ENCODE measurements around the gene ABCC5. TPM values are rescaled to one million over a fixed set of nuclear protein-coding genes. Genes with fewer than 3 reads are reported as not detected.
A peak's percentile ranks its signal among the peaks of the same experiment; 100 is the strongest.
"Not testable (repeated sequence)": the region's sequence is repeated elsewhere in the genome, so short reads cannot be mapped to it uniquely, and the experiment has no call there.

Gene ABCC5
- total RNA-seq, 1 donor = 23.3 TPM

- DNase-seq (ENCODE audit: low read depth) = no peak
- no peak overlapping the region for H3K4me3 ChIP-seq (ENCODE audit: low read depth, low read length)
- TF ChIP-seq CTCF (IDR thresholded peaks at IDR 0.05; ENCODE audit: insufficient read depth, low read depth, low read length) = no peak
These were observed 32.6 kb upstream of the ABCC5 start for GRCh38 chr3:184050217-184050847.

GRCh38 chr3:184045995-184046394 is 28.3 kb upstream of the ABCC5 start:
- no peak overlapping the region for H3K4me3 ChIP-seq (ENCODE audit: low read depth, low read length)
- TF ChIP-seq CTCF (IDR thresholded peaks at IDR 0.05; ENCODE audit: insufficient read depth, low read depth, low read length) = no peak
- DNase-seq (ENCODE audit: low read depth) = no peak

GRCh38 chr3:184042617-184043016 is 24.9 kb upstream of the ABCC5 start:
- TF ChIP-seq CTCF (IDR thresholded peaks at IDR 0.05; ENCODE audit: insufficient read depth, low read depth, low read length) = no peak
- no peak for DNase-seq (ENCODE audit: low read depth)
- no peak overlapping the region for H3K4me3 ChIP-seq (ENCODE audit: low read depth, low read length)

GRCh38 chr3:184040010-184040409 is 22.3 kb upstream of the ABCC5 start:
- TF ChIP-seq CTCF (IDR thresholded peaks at IDR 0.05; ENCODE audit: insufficient read depth, low read depth, low read length) = peak; percentile 48
- H3K4me3 ChIP-seq (ENCODE audit: low read depth, low read length) = no peak overlapping the region
- peak; percentile 23 for DNase-seq (ENCODE audit: low read depth)

GRCh38 chr3:184039414-184039813 is 21.7 kb upstream of the ABCC5 start:
- DNase-seq (ENCODE audit: low read depth) = peak; percentile 91
- TF ChIP-seq CTCF (IDR thresholded peaks at IDR 0.05; ENCODE audit: insufficient read depth, low read depth, low read length) = no peak
- no peak overlapping the region for H3K4me3 ChIP-seq (ENCODE audit: low read depth, low read length)

GRCh38 chr3:184038307-184038706 is 20.6 kb upstream of the ABCC5 start:
- DNase-seq (ENCODE audit: low read depth); H3K4me3 ChIP-seq (ENCODE audit: low read depth, low read length): not testable (repeated sequence)

GRCh38 chr3:184037816-184038215 is 20.1 kb upstream of the ABCC5 start:
- H3K4me3 ChIP-seq (ENCODE audit: low read depth, low read length) = no peak overlapping the region
- no peak for TF ChIP-seq CTCF (IDR thresholded peaks at IDR 0.05; ENCODE audit: insufficient read depth, low read depth, low read length)
- DNase-seq (ENCODE audit: low read depth) = no peak

Data from fibroblast of villous mesenchyme (primary cell).